Measurements from ENCODE around the gene CASK.
A peak's percentile ranks its signal among the peaks of the same experiment; 100 is the strongest.

Gene CASK

DNA sequence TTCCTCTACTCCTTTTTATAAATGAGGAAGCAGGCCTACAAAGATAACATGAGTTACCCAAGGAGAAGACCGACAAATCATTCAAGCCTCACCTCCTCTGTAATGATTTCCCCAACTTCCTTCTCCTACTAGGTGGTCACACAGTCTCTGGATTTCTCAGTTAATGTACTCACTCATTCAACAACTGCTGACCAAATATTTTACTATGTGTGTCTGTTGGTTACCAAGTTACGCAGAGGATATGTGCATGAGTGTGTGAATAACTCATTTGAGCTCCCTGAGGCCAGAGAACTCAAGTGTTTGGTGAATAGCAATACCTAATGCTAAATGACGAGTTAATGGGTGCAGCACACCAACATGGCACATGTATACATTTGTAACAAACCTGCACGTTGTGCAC lies 10.4 kb downstream of the CASK start:
- no peaks in the 10 kb centered on the region for H3K27me3 ChIP-seq (ENCODE audit: insufficient read depth, low read length, poor library complexity)
- no peak overlapping the region for H3K4me3 ChIP-seq (ENCODE audit: low read depth in 1 of 2, low read length in 2 of 2)
- H2AFZ ChIP-seq (ENCODE audit: low read depth, low read length), result no peak overlapping the region

DNA sequence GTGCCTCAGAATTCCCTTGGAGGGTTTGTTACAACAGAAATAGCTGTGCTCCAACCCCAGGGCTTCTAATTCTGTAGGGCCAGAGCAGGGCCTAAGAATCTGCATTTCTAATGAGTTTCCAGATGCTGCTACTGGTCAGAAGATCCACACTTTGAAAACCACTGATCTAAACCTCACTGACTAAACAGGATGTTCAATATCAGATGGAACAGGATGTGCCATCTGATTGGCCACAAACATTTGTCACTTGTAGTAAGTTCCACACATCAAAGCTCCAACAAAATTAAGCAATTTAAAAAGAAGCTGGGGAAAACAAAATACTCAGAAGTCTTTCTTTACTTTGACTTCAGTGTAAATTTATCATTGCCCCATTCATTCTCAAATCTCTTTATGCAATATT lies 14.3 kb downstream of the CASK start:
- H3K4me2 ChIP-seq (ENCODE audit: insufficient read depth, low read length), result no peak overlapping the region; the same call in 1 of the 2 replicates
- H3K9me3 ChIP-seq (ENCODE audit: insufficient read depth, low read length, severe bottlenecking), result no peaks in the 10 kb centered on the region
- H3K79me2 ChIP-seq (ENCODE audit: insufficient read depth, low read length), result peaks cover 96% of the 10 kb centered on the region
- peaks cover 17% of the 10 kb centered on the region; the same call in 1 of the 2 replicates for H4K20me1 ChIP-seq (ENCODE audit: insufficient read depth, low read length)
- no peak overlapping the region; the same call in 1 of the 2 replicates for H3K9ac ChIP-seq (ENCODE audit: low read depth, low read length)
- DNase-seq (peak; percentile 41), ATAC-seq (ENCODE audit: insufficient read depth, low read depth) (peak; percentile 98)
- H3K4me1 ChIP-seq (ENCODE audit: insufficient read depth, low read length), result peaks cover 37% of the 10 kb centered on the region
- H3K27me3 ChIP-seq (ENCODE audit: insufficient read depth, low read length, poor library complexity), result no peaks in the 10 kb centered on the region
- H3K4me3 ChIP-seq (ENCODE audit: low read depth in 1 of 2, low read length in 2 of 2), result no peak overlapping the region
- H2AFZ ChIP-seq (ENCODE audit: low read depth, low read length), result no peak overlapping the region
- peak overlapping the region; percentile 64 for H3K27ac ChIP-seq (ENCODE audit: low read length)
- TF ChIP-seq EZH2 (IDR thresholded peaks at IDR 0.05; ENCODE audit: borderline replicate concordance, low read depth, low read length, severe bottlenecking), result no peak
- TF ChIP-seq, protein P1, sequence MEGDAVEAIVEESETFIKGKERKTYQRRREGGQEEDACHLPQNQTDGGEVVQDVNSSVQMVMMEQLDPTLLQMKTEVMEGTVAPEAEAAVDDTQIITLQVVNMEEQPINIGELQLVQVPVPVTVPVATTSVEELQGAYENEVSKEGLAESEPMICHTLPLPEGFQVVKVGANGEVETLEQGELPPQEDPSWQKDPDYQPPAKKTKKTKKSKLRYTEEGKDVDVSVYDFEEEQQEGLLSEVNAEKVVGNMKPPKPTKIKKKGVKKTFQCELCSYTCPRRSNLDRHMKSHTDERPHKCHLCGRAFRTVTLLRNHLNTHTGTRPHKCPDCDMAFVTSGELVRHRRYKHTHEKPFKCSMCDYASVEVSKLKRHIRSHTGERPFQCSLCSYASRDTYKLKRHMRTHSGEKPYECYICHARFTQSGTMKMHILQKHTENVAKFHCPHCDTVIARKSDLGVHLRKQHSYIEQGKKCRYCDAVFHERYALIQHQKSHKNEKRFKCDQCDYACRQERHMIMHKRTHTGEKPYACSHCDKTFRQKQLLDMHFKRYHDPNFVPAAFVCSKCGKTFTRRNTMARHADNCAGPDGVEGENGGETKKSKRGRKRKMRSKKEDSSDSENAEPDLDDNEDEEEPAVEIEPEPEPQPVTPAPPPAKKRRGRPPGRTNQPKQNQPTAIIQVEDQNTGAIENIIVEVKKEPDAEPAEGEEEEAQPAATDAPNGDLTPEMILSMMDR (IDR thresholded peaks at IDR 0.05; ENCODE audit: borderline replicate concordance, extremely low read depth, low read length, poor library complexity, severe bottlenecking), result no peak
- H3K36me3 ChIP-seq (ENCODE audit: insufficient read depth, low read length), result no peaks in the 10 kb centered on the region; the same call in 1 of the 2 replicates

More for the DNA sequence above, 10.4 kb downstream of the CASK start:
- ATAC-seq (ENCODE audit: insufficient read depth, low read depth) (no peak), DNase-seq (no peak)
- Histone ChIP-seq H3K9ac (ENCODE audit: low read depth, low read length) (no peak overlapping the region), H3K4me1 (ENCODE audit: insufficient read depth, low read length) (peaks cover 62% of the 10 kb centered on the region), H4K20me1 (ENCODE audit: insufficient read depth, low read length) (peaks cover 18% of the 10 kb centered on the region; the same call in 1 of the 2 replicates), H3K36me3 (ENCODE audit: insufficient read depth, low read length) (peaks cover 7% of the 10 kb centered on the region), H3K9me3 (ENCODE audit: insufficient read depth, low read length, severe bottlenecking) (no peaks in the 10 kb centered on the region), H3K4me2 (ENCODE audit: insufficient read depth, low read length) (no peak overlapping the region), H3K27ac (ENCODE audit: low read length) (no peak overlapping the region), H3K79me2 (ENCODE audit: insufficient read depth, low read length) (peaks cover 96% of the 10 kb centered on the region)
- TF ChIP-seq EZH2 (IDR thresholded peaks at IDR 0.05; ENCODE audit: borderline replicate concordance, low read depth, low read length, severe bottlenecking), result no peak
- TF ChIP-seq, protein P1 (IDR thresholded peaks at IDR 0.05; ENCODE audit: borderline replicate concordance, extremely low read depth, low read length, poor library complexity, severe bottlenecking), result no peak

DNA sequence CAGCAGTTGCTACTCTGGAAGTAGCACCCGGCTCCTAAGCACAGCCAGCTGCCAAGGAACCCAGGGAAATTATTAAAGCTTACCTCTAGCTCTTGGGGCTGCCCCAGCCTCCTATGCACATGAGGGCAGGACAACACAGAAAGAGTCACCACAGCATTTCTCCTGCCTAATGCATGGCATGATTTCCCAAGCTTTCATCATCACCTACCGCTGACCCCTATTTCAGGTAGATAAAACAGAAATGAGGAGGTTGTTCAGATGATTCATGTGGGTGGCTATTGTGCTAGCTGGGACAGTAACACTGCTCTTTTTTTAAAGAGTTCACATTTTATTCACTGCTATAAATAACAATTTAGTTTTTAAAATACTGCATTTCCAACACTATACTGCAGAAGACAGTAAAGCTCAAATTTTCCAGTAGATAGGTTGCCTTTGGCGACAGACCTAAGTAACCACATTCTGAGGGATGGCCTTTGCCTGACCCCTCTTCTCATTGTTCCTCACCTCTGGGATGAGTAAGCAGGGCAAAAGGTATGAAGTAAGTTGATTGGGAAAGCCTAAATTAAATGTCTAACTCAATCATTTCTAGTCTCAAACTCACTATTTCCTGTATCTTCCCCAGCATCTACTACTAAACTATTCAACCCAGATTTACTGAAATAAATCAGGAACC lies 16.7 kb downstream of the CASK start:
- ATAC-seq (ENCODE audit: insufficient read depth, low read depth) (no peak), DNase-seq (no peak)
- Histone ChIP-seq H3K4me3 (ENCODE audit: low read depth in 1 of 2, low read length in 2 of 2) (no peak overlapping the region), H3K79me2 (ENCODE audit: insufficient read depth, low read length) (peaks cover 99% of the 10 kb centered on the region), H3K27ac (ENCODE audit: low read length) (no peak overlapping the region), H3K4me1 (ENCODE audit: insufficient read depth, low read length) (peaks cover 29% of the 10 kb centered on the region), H3K9me3 (ENCODE audit: insufficient read depth, low read length, severe bottlenecking) (peaks cover 2% of the 10 kb centered on the region), H3K27me3 (ENCODE audit: insufficient read depth, low read length, poor library complexity) (no peaks in the 10 kb centered on the region), H2AFZ (ENCODE audit: low read depth, low read length) (no peak overlapping the region), H3K4me2 (ENCODE audit: insufficient read depth, low read length) (no peak overlapping the region), H3K9ac (ENCODE audit: low read depth, low read length) (no peak overlapping the region), H4K20me1 (ENCODE audit: insufficient read depth, low read length) (peaks cover 17% of the 10 kb centered on the region; the same call in 1 of the 2 replicates), H3K36me3 (ENCODE audit: insufficient read depth, low read length) (peaks cover 15% of the 10 kb centered on the region)
- no peak for TF ChIP-seq EZH2 (IDR thresholded peaks at IDR 0.05; ENCODE audit: borderline replicate concordance, low read depth, low read length, severe bottlenecking)
- TF ChIP-seq, protein P1 (IDR thresholded peaks at IDR 0.05; ENCODE audit: borderline replicate concordance, extremely low read depth, low read length, poor library complexity, severe bottlenecking), result no peak

Measured in DND-41 (cell line).